GM18861 (cell line): ENCODE results near the gene ITGA8.

Experiments
- ATAC-seq: cut with Tn5 transposase; IDR thresholded peaks from one replicate; pipeline ENCODE4 v1.9.1; 2021; ENCODE audit not compliant: unreplicated experiment

ITGA8 gene

DNA sequence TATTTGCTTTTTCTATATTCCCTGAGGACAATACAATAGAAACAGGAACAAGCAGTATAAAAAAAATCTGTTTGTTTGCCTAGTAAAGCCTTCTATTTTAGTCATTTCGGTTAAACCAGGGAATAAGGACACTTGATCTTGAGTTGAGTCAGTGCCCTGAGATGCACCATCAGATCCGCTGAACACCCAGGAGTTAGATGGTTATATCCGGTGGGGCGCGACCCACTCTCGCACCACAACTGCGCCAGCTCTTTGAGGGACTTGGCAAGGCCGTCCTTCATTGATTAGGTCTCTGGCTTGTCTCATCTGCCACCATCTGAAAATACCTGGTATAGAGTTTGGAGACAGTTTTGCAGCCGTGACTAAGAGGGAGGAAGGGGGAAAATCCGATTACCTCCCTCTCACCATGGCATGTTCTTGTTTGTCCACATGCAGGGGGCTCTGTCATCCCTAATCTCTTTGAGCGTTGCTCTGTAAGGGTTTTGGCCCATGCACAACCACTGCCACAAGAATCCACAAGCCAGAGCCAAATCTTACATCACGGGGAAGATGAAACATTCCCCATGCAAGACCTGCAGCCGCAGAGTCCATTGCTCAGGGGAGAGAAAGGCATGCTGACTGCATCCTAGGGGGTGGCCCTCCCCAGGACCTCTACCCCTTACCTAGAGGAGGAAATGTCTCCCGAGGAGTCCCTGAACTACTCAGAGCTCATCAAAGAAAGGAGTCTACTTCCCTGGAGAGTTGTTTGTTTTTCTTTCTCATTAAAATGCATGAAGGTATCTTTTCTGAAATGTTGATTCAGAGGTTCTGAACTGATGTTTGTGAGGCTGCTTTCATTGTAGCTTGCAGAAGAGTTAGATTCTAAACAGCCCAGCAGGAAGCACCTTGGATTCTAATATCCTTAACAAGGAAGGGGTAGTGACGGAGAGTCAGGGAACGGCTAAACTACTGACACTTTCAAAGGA lies 247.0 kb downstream of the ITGA8 start:
- ATAC-seq = no peak

DNA sequence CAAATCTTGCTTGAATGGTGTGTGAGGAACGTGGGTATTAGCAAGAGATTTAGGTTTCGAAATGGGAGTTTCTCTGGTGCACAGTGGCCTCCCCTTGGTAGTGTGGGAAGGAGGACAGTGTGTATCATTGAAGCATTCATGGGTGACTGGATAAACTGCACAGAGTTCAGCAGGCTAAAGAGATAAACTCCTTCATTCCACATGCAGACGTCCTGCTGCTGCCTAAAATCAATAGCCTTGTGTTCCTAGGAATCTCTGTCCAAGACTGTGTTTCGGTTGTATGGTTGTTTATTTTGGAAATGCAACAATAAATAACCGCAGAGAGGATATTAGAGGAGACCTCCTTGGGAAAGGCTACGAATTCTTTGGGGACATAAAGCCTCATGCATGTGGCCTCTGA lies 247.7 kb downstream of the ITGA8 start:
- no peak for ATAC-seq

DNA sequence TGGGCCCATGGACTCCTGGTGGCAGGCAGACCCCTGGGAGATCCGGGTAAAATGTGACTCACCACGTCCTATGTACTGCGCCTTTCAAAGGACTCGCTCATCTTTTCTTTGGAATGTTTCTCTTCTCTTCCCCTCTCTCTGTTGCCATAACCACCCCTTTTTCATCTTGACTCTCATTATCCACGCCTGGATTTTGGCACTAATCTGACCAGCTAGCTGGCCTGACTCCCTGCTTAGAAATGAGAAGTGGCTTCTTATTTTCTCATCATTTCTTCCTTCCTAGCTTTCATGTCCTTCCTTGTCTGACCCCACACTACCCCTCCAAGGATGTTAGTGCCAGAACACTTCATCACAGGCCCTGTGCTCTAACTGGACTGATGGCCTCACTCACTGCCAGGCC lies 250.6 kb downstream of the ITGA8 start:
- ATAC-seq = no peak

- ATAC-seq = no peak
Measured at GRCh38 chr10:15464381-15464780, 255.3 kb downstream of the ITGA8 start.
